ENCODE measurements around the gene MYLK2.

- no peak for TF ChIP-seq CTCF (IDR thresholded peaks at IDR 0.05)
- no peak for TF ChIP-seq POLR2A (IDR thresholded peaks at IDR 0.05)
- TF ChIP-seq POLR2AphosphoS5 (IDR thresholded peaks at IDR 0.05) = no peak
Measured at GRCh38 chr20:31864521-31865400, 45.6 kb downstream of the MYLK2 start.

Measured in sigmoid colon (tissue), 4 donors.